NCI-H2107 treated with DMSO at 0.1 percent for 48 hours (cell line): ENCODE results near the gene MSX1.

ENCODE experiments used
- DNase-seq: peaks from one replicate; lab custom pipeline; 2025; ENCODE audit not compliant: unreplicated experiment; lab: John Stamatoyannopoulos, UW

The MSX1 gene

GRCh38 chr4:4899202-4899925 is 39.9 kb downstream of the MSX1 start:
- no peak for DNase-seq

- DNase-seq, result no peak
These were observed 42.4 kb downstream of the MSX1 start for GRCh38 chr4:4901877-4902276.

GRCh38 chr4:4912155-4912554 is 52.7 kb downstream of the MSX1 start:
- DNase-seq, result no peak

GRCh38 chr4:4913147-4913561 is 53.7 kb downstream of the MSX1 start:
- no peak for DNase-seq
